HG02642 (cell line): ENCODE data around the gene CCDC178.

Experiments
- ATAC-seq: cut with Tn5 transposase; IDR thresholded peaks from one replicate; pipeline ENCODE4 v1.9.1; 2021; ENCODE audit warnings: mild to moderate bottlenecking; ENCODE audit not compliant: unreplicated experiment, poor library complexity

The CCDC178 gene

DNA sequence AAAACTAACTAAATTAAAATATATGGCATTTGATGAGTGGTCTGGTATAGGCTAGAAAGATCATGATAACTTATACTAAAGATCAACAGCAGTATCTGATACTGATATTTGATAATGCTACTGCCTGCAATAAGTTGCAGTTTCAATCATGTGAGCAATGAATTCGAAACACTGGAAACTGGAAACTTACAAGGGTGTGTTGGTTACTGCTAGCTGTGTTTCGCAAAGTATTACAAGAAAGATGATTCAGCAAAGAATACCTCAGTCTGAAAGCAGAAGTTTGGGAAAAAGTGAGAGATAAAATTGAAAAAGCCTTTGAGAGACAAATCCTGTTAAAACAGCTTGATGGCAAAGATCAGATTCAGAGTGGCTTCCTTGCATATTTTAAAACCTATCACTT is 294.5 kb downstream of the CCDC178 start:
- ATAC-seq, result no peak

DNA sequence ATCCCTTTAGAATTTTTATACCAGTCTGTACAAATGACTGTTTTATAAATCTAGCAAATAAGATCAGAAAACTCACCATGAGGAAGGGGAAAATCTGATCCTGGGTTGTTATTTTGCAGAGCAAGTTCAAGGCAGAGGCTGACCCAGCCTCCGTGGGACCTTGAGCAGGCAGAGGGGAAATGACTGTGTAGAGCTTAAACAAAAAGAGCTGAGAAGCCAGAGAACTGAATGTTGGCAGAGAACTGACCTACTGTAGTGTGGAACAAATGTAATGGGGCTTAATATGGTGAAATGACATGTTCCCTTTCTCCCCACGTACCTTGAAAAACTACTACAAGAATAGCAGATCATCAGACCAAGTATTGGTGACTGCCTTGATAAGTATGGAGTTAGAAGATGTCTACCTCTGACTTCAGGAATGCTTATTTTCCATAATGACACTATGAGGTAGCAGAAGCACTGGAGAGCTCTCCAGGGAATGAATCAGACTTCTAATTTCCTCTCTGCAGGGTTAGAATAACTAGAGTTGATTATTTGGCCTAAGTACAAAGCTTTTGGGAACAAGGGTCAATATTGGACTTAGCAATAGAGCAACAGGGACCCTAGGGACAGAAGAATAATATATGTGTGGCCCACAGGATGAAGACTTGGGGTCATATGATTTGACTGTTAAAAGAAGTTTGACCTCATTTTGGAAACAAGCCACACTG is 304.4 kb downstream of the CCDC178 start:
- ATAC-seq, result no peak

DNA sequence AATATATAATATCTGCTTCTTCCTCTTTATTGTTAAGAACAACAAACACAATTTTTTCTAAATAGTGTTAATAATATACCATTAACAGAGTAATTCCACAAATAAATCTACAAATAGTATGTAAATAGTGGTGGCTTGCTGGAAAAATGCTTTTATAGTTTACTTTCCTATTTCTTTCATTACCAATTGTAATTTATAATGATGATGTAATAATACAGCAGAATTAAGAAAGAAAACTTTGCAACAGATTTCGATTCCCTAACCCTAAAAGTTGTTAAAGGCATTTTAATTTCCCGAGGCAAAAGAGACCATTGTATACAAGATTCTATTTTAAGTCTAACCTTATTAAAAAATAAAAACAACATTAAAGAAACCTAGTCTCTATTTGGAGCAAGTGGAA is 307.9 kb downstream of the CCDC178 start:
- no peak for ATAC-seq

DNA sequence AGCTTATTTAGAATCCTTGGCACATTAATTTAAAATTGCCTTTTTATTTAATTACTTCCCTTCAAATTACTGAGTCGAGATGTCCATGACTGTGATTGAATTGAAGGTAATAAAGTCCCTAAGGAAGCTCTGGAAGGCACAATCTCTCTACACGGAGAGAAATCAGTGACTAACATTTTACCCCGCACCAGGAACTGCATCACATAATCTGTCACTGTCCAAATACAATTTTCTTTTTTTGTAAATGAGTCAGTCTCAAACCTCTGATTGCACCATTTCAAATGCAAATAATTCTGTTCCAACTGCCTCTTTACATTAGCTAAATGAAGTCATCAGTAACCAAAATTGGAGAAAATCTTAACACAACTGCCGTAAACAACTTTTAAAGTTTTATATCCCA is 311.9 kb downstream of the CCDC178 start:
- no peak for ATAC-seq

DNA sequence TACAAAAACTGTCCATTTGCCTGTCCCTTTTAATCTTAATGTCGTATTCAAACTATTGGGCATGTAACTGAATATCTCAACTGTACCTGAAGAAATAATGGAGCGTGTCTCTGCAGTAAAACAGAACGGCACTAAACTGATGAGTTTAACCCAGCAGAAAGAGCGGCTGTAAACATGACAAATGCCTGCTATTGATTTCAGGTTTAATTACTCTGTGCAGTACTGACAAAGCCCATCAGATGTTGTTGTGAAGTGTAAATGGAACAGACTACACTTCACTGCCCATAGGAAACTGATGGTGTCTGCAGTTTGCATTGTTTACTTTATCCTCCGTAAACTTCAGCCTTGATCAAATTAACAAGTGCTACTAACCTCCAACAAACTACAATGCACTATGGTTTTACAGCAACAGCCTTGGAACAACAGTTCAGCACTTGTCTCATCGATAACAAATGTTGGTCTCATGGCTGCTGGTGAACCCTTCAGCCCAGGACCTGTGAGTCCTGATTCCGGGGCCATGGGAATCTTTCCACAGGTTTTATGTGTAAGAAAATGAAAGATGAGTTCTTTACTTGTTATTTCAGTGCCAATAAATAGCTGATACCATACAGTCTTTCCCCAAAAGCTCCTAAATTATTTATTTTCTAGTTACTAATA is 316.5 kb downstream of the CCDC178 start:
- ATAC-seq, result no peak

DNA sequence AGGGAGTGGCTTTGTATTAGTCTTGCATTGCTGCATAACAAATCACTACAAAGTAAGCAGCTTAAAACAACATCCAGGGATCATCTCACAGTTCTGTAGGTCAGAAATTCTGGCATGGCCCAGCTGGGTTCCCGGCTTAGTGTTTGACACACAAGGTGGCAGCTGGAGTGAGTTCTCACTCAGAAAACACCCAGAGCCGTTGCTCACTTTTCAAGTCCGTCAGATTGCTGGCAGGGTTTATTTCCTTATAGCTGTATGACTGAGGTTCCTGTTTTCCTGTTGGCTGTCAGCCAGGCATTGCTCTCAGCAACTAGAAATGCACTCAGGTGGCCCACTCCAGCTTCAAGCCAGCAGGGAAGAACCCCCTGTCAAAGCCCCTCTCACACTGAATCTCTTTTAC is 324.1 kb downstream of the CCDC178 start:
- ATAC-seq, result no peak

DNA sequence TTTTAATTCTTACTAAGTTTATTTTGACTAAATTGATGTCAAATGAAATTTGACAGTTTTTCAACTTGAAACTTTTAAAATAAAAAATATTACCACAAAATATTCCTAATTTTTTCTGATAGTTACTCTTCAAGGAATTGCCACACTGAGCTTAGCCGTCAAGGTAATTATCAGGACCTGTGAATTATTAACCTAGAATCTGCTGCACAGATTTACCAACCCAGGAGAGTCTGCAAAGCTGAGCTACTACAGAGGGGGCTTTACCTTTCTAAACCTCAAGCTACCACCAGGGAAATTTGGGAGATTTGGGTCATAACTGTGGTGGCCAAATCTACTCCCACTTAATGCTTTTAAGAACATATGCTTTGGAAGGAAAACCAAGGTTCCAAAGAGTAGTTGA is 324.6 kb downstream of the CCDC178 start:
- no peak for ATAC-seq

DNA sequence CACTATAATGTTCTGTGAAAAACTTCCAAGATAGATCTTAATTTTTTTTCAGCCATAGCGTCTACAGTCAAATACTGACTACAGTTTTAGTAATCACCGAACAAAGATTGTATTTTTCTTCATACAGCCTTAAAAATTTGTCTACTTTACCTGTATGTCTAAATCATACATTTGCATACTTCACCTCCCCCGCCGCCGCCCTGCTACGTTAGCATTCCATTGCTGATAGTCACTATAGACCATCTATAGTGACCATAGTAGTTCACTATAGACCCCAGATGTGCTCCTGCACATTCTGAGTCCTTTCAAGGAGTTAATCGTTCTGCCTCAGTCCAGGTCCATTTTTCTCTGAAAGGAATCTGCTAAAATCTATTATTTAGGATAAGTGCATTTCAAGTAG is 325.0 kb downstream of the CCDC178 start:
- no peak for ATAC-seq

DNA sequence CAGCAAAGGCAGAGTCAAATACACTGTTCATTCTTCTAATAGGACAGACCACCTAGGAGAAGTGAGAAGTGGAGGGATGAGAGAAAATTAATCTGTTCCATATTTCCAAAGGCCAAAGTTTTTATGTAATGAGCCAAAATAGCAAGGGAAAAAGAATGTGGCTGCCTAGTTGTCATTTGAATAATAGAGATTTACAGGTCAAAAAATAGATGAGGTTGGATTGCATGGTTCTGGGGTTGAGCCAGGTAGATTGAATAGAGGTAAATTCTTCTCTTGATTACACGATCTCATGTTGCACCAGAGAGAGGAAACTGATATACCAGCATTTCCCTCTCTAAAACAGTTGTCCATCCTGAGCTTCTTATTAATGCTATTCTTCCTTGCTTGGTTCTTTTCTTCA is 325.8 kb downstream of the CCDC178 start:
- no peak for ATAC-seq

DNA sequence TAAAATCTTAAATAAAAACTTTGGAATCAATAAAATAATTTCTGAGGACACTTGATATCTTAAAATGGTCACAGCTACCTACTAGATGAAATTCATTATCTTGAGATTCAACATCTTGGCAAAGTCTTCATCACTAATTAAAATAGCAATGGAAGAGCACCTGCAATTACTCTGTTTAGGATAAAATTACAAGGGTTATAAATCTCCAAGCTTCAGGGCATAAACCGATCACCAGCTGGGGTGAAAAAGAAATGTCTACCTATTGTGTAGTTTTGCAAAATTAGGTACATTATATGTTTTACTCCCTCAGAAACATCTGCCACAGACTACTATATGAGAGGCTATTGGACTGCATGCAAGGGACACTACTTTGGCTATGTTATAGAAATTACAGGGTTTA is 327.1 kb downstream of the CCDC178 start:
- ATAC-seq, result no peak

DNA sequence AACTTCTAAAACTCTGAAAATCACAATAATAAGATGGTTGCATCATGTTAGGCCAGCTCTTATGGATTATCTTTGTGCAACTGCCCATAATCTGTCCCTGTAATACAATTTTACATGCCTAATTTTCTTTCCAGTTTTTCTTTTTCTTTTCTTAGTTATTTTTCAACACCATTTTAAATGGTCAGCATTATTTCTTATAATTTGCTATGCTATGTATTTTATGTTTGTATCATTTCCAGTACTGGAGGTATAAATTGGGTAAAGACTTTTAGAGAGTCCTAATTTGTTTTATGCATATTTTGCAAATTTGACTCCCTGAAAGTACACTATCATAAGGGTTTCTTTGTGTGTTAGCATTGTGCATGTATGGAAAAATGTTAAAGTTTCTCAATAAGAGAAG is 333.0 kb downstream of the CCDC178 start:
- no peak for ATAC-seq

DNA sequence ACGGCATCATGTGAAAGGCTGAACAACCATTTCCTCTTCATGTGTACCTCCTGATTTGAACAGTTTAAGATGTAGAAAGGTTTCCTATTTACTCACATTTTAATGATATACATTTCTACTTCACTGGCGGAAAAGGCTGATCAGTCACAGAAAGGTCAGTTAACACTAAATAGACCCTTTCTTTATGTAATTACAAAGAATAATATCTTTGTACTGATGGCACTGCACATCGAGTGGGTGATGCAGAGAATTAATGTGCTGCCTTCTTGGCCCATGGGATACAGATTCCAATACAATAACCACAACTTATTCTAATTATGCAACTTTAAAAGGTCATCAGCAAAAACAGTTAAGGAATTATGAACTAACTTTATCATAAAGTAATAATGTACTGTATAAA is 339.2 kb downstream of the CCDC178 start:
- ATAC-seq, result no peak

DNA sequence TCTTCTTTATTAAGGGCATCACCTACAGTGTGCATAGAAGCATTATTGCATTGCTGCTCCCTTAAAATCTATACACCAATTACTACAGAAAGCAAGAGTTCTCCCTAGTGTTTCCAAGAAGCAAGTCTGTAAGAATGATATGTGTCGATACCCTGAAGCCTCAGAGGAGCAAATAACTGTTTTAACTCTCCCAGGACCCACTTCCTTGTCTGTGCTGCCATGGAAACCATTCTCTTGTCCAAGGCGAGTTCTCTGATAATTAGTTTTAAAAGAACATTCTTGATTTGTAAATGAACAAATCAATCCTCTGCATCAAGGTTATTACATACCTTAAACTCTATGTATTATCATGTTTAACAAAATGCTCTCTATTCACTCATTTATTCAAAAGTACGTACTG is 340.9 kb downstream of the CCDC178 start:
- no peak for ATAC-seq

DNA sequence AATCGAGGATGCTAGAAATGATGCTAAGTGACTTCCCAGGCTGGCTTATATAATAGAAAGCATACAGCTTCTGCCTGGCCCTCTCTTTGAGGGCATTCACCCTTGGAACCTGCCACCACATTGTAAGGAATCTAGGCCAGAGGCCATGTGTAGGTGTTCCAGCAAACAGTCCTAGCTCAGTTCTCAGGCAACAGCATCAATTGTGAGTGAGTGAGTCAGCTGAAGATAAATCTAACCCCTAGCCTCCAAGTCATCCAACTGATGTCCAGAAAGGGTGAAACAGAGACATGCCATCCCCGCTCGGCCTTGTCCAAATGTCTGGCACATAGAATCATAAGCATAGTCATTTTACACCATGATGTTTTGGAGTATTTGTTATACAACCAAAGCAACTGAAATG is 343.4 kb downstream of the CCDC178 start:
- ATAC-seq, result no peak

DNA sequence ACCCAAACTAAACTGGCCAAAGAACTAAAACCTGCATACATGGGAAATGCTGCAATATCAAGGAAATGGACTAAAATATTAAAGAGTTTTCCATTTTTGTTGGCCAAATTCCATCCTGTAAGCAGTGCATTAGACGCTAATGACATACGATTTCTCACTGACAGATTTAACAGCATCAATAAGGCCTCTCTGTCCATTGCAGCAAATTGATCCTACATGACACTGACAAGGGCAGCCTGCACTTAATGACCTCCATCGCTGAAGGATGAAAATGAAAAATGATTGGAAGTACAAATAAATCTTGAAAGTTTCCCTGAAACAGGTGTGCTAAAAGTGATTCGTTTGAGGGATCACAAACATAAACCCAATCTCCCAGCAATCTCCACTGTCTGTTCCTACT is 350.1 kb downstream of the CCDC178 start:
- ATAC-seq, result no peak

DNA sequence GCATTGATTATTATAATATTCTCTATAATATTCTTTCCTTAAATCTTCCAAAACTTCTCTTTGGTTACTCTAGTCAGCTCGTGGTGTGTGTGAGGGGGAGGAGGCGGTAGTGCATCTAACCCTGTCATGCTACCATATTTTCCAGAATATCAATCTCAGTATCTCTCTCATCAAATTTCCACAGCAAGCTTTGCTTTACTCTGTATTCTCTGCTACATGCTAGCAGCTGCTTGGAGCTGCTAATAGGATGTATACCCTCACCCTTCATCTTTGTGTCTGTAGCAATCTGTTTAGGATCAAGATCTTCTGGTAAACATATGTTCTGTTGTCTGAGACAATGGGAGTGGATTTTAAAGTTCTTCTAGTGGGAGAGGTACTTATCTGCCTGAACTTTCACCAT is 363.9 kb downstream of the CCDC178 start:
- ATAC-seq, result no peak

DNA sequence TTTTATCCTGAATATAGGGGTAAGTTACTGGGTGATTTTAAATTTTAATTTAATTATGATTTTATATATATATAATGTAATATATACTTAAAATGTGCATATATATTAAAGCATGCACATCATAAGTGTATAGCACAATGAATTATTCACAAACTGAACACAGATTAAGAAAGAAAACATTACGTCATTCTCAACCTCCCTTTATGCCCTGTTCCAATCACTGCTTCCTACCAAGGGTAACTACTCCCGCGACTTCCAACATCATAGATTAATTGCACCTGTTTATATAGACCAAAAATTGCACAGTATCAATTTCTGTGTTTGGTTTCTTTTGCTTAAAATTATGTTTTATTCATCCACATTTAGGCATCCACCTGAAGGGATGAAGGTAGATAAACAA is 366.4 kb downstream of the CCDC178 start:
- no peak for ATAC-seq

DNA sequence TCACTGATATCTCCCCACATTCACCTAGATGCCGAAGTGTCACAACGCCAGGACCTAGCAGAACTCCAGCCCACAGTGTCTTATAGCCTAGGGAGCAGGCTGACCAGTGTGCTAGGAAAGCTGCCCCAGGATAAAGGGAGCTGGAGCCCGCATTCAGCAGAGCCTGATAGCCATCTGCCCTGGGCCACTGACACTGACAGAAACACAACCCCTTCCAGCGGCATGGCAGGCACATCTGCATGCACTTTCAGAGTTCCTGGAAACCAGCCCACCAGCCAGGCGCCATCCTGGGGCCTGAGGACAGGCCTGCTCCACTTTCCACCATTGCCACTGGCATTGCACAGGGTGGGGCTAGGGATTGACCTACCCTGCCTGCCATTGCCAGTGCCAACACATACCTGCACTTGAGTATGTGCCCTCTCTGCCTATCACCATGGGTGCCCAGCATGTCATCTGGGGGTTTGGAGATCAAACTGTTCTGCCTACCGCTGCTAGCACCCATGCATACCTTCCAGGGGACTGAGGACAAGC is 377.6 kb downstream of the CCDC178 start:
- ATAC-seq, result no peak

DNA sequence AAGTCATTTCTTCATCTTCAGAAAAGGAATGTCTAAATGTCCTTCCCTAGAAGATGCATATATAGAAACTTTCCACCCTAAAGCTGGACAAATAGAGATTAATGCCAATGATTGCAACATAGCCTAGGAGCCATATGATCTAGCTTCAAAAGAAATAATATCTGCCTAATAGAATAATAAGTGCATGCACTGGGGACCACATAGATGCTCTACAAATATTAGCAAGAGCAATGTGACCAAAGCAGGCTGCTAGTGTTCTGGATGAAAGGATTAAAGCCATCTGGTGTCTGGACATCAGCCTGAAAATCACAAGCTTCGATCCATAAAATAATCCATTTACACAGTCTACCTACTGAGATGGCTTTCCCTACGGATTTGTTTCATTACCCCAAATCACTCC is 387.6 kb downstream of the CCDC178 start:
- no peak for ATAC-seq

DNA sequence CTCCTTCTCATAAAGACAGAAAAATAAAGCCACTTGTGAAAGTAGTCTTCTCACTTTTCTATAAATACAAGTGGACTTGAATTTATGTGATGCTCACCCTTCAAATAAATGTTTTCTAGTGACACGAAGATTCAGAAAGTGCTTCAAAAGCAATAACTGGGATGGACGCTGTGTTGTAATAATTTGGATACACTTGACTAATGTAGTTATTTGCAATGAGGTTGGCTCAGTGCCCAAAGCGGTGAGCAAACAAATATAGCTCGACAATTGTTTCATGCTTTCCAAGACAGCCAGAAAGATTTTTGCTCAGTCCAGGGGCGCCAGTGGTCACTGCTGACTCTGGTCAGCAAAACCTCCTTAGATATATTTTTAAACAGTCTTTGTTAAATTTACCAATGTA is 389.1 kb downstream of the CCDC178 start:
- no peak for ATAC-seq

DNA sequence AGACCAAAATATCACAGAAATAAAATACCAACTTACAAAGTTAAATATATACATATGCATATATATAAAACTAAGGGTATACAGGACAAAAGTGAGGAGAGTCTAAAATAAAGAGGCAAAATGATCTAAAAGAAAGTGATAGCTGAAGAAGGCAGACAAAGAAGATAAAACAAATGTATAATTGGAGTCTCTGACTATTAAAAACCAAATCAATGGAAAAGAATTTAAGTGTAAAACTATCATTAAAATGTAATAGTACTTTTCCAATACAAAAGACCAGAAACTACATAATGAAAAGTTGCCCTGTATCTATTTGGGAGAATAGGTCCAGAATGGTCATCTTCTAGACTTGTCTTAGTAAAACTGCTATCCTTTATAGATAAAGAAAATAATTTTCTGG is 400.3 kb downstream of the CCDC178 start:
- no peak for ATAC-seq

DNA sequence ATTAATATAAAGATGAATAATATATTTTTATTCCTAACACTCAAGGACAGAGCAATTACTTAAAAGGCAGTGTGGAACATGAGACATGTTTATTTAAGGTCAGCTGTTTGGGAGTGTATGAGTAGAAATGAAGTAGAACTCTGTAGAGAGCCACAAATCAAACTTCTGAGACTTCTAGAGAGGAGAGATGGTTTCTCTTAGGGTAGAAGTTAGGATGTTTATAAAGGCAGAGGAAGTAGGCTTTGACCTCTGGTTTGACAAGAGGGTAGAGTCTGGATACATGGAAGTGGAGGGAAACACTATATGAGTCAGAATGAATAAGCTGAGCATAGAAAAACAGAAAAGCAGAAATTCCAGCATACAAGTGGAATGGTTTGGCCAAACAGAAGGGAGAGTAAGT is 405.6 kb downstream of the CCDC178 start:
- no peak for ATAC-seq
